GM19397 (cell line): ENCODE data around the gene PAPOLG.

Experiments
- ATAC-seq: cut with Tn5 transposase; IDR thresholded peaks from one replicate; pipeline ENCODE4 v1.9.1; 2021; ENCODE audit warnings: mild to moderate bottlenecking, moderate library complexity; ENCODE audit not compliant: unreplicated experiment

Gene PAPOLG

DNA sequence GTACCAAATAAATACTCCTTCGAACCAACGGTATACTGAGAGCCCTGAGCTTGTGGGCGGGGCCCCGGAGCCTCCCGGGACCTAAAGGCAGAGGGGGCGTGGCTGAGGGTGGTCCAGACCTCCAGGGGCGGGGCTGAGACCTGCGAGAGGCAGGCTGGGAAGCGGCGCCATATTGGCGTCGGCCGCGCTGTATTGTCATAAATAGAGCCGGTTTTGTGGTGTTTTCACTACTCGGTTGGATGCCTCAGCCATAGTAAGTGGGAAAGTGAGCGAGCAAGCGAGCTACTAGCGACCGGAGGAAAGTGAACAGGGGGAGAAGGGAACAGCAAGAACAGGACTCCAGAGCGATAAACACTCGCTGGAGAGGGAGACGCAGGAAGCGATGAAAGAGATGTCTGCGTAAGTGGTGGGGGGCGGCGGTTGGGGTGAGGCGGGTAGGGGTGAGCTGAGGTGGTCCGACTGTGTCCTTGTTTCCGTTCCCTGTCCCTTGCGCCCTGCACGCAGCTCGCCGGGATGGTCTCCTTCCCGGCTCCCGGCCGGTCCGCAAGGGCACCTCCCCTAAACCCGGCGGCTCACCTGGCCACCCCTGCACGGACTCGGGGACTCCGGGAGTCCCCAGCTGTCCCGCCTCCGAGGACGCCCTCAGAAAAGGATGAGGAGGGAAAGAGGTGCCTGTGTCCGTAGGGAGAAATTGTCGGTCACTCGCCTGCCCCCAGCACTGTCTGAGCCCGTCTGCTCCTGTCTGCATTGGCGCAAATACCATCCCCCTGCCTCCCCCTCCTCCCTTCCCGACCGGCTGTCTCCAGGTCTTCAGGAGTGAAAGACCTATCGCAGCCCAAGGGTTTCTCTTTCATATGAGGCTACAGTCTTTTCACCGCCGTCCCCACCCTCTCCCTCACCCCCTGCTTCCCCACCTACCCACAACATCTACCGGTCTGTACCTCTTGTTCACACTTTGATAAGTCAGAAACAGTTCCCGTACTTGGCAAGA, at the start of gene PAPOLG:
Gene PAPOLG, plus strand, starts transcription at position 172 of the 991 bp plus-strand sequence. Its CDS starts 211 bp downstream, at position 383.
- ATAC-seq = peak; percentile 99

DNA sequence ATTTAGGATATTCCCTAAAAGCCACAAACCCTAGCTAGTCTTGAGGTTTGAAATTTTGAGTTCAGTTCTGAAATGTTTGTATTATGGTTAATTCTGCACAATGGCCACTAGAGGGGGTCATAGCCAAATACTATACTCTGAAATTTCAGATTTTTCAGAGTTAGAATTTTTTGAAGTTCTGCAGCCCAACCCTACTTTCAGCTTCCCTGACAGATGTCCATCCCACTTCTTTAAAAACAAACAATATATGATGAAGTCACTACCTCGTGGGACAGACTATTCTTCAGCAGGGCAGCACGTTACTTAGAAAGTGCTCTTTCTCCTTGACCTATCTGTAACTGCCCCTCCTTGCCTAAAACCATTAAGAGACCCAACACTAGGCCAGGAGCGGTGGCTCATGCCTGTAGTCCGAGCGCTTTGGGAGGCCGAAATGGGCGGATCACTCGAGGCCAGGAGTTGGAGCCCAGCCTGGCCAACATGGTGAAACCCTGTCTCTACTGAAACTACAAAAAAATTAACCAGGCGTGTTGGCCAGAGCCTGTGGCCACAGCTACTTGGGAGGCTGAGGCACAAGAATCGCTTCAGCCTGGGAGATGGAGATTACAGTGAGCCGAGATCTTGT, 48.2 kb upstream of the PAPOLG start:
- ATAC-seq = no peak

DNA sequence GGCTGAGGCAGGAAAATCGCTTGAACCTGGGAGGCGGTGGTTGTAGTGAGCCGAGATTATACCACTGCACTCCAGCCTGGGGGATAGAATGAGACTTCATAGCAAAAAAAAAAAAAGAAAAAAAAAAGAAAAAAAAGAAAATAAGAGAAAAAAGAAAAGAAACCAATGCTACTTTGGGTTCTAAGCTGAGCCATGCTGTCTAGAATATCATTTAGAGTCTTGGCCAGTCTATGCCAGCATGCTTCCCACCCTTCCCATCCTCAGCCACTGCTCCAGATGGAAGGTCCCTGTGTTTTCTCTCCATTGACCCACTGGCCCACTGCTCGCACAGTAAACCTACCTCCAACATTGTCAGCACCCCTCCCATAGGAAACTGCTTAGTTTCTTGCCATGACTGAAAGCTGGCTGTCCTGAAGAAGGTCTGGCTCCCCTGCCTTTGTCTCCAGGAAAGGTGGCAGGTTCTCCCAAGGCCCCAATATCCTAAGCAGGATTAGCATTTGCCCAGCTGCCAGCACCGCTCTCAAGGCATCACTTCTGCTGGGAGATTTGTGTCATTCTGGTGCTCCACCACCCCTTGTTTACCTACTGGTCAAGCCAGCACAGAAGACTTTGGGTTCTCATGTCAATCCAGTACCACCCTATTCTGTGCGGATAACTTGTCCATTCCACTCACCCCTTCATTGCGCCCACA, 47.3 kb upstream of the PAPOLG start:
- ATAC-seq = no peak

DNA sequence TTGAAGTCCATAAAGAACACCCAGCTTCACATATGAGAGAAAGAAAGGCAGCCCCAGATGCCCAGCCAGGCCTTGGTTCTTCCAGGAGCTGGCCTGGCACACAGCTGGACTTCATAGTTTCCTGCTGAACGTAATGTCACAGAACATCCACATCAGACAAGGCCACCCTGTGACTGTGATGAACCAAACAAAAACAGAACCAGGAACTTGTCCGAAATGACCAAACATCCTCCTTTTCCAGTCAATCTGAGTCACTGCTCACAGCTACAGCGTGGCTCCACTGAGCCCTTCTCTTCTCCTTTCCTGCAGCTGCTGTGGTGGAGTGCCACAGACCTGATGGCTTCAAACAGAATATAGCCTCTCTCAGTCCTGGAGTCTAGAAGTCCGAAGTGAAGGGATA, 45.4 kb upstream of the PAPOLG start:
- no peak for ATAC-seq

DNA sequence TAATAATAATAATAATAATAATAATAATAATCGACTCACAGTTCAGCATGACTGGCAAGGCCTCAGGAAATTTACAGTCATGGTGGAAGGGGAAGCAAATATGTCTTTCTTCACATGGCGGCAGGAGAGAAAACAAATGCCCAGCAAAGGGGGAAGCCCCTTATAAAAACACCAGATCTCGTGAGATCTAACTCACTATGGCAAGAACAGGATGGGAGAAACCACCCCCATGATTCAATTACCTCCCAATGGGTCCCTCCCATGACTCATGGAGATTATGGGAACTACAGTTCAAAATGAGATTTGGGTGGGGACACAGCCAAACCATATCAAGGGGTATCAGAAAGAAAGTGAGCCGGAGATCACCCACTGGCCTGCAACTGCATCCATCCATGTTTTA, 40.5 kb upstream of the PAPOLG start:
- ATAC-seq = no peak

DNA sequence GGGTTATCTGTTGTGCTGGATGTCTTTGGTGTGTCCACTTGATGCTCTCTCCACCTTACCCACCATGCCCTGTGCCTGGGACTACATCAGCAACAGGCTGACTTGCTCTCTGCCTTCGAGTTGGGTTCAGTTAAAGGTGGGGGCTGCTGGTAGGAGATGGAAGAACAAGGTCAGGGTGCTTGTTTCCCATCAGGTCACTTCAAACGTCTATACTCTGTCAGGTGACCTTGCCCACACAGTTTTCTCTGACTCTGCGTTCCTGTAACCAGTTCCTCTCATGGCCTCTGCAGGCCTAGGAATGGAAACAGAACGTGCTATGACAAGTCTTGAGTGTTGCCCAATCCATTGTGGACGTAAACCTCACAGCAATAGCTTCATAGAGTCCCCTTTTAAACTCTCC, 38.4 kb upstream of the PAPOLG start:
- no peak for ATAC-seq

DNA sequence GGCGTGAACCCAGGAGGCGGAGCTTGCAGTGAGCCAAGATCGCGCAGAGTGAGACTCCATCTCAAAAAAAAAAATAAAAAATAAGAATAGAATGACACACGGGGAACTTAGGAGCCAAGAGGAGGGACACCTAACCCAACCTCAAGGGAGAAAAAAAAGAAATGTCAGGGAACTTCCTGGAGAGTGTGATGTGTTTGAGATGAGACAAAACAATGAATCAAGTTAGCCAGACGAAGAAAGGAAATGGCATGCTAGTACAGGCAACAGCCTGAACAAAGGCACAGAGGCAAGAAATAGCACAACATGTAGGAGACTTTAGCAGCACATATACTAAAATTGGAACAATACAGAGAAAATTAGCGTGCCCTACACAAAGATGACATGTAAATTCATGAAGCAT, 36.7 kb upstream of the PAPOLG start:
- ATAC-seq = no peak

DNA sequence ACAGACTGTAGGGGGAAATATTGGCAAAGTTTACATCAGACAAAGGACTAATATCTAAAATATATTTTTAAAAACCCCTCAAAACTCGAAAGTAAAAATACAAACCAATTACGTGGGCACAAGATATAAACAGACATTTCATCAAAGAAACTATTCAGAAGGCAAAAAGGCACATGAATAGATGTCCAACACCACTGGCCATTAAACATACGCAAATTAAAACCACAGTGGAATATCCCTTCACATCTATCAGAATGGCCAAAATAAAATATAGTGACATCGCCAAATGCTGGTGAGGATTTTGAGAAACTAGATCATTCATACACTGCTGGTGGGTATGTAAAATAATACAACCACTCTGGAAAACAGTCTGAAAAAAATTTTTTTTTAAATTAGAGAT, 30.6 kb upstream of the PAPOLG start:
- no peak for ATAC-seq

DNA sequence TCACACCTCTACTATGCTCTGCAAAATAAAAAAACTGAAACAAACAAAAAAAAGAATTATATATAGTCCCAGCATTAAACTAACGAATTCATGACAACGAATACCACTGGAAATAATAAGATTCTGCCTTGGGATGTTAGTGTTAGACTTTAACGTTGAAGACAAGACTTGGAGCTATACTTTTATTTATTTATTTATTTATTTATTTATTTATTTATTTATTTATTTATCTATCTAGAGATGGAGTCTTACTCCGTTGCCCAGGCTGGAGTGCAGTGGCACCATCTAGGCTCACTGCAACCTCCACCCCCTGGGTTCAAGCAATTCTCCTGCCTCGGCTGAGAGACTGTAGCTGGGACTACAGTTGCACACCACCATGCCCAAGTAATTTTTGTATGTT, 27.2 kb upstream of the PAPOLG start:
- no peak for ATAC-seq

DNA sequence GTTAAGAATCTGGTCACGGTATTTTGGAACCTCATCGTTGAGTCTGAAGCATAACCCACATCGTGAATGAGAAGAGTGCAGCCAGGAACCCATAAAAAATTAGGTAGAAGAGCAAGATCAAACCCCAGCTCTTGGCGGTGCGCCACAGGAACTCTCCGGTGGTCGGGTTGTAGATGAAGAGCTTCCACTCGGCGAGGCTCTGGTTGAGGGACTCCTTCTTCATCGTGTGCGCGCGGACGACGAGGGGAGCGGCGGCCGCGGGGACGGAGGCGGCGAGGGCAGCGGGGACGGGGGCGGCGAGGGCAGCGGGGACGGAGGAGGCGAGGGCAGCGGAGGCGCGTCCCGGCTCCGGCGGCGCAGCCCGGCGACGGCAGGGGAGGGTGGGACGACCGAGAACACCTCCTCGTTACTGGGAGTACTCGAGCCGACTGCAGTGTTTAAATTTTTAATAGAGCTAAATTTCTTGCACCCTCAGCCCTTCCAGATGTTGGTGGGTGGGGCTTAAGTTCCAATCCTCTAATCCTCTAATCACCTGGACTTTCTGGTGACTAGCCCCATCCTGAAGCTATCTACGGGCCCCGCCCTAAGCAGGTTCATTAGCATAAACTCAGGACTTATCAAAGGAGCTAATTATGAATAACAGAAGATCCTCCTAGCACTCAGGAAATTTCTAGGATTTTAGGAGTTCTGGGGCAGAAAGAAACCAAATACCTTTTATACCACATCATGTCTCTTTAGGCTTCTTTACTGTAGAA, 20.4 kb upstream of the PAPOLG start:
- ATAC-seq = no peak

DNA sequence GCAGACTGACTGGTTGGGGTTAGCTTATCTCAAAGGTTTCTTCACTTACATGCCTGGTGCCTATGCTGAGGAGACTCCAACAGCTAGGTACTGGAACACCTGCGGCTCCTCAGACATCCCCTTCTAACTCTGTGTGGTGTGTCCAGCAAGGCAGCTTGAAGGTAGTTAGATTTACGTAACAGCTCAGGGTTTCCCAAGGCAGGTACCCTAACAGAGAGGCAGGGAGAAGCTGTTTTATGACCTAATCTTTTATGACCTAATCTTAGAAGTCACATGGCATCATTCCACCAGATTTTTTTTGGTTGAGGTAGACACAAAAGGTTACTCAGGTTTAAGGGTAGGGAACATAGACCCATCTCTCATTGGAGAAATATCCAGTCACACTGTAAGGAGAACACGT, 17.4 kb upstream of the PAPOLG start:
- ATAC-seq = no peak

DNA sequence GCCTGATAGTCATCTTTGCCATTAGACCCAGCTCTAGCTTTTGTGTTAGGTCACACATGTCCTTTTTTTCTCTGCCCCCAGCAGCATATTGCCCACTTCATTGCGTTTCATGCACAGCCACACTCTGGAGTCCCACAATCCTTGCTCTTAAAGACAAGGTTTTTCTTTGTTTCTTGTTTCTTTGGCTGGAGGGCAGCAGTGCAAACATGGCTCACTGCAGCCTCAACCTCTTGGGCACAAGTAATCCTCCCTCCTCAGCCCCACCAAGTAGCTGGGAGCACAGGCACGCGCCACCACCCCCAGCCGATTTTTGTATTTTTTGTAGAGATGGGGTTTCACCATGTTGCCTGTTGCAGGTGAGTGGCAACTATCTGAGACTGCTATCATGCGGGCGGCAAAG, 16.9 kb upstream of the PAPOLG start:
- no peak for ATAC-seq

DNA sequence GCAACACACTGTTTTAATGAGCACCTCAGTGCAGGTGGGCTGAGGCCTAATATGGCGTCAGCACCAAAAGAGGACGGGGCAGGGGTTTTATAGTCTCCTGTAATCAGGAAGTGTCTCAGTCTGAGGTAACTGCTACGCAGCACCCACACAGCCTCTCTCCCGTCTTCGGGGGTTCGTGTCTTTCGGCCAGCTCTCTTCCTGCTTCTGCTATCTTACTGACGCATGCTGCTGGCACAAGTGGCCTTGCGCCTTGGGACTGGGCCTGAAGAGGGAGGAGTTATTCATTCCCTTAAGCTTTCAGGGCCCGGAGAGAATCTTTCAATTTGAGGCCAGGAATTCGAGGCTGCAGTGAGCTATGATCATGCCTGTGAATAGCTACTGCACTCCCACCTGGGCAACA, 14.5 kb upstream of the PAPOLG start:
- no peak for ATAC-seq

DNA sequence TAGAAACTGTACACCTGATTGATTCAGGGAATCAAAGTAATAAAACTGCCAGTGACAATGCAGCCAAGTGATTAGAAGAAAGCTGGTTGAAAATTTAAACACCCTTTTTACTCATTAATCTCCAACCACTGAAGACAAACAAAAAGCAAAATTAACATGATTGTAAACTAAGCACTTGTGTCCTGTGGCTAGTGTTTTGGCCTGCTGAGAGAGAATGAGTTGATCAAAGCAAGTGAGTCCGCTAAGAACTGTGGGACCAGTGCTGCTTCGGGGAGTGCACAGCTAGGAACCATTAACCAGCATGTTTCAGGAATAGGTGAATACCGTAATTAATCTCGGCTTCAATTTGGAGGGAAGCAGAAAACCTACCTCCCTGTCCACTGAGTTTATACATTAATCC, 13.6 kb upstream of the PAPOLG start:
- ATAC-seq = no peak

DNA sequence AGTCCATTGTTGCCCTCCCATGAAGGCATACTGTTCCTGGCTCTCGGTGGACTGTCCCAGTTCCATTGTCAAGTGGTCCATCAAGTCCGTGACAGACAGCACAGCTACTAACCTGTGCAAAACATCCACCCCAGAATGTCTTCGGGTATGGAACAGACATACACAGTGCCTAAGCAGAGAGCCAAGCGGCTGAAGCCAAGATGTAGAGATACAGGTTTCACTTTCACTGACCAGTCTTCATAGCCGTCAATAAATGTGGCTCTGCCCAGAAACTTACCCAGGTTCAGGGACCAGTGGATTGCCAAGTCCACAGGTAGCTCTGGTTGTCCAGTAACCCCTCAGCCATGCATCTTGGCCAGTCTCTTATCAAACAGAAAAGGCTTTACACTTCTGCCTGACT, 10.7 kb upstream of the PAPOLG start:
- ATAC-seq = no peak

DNA sequence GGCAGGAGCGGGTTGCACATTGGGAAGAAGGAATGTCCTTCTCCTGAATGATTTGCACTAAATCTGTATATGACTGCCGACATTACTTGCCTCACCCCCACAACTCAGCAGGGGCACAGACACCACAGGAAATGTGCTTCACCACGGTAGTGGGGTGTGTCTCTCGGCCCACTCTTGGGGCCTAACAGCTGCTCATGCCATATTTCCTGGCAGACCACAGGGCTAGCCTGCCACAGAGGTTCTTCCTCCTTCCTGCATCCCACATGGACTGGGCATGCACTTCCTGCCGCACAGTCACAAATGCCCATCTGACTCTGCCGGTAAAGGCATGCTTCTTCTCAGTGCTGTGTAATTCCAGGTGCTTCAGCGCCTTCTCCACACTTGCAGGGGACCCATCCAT, 10.3 kb upstream of the PAPOLG start:
- no peak for ATAC-seq

DNA sequence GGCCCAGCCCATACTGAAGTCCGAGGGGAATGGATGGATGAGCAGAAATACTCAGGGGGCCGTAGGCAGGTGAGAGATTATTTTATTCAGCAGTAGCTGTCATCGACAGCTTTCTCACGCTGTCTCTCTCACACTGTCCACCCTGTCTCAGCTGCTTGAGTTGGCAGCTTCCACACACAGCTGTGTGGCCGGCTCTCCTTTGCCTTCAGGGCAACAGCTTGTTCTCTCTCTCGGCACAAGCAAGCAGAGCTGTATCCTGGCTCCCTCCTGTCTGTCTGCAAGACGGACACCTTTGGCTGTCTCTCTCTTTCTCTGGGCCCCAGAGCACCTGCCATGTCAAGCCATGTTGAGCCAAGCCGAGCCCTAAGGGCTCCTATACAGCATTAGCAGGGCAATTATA, 9.8 kb upstream of the PAPOLG start:
- no peak for ATAC-seq

DNA sequence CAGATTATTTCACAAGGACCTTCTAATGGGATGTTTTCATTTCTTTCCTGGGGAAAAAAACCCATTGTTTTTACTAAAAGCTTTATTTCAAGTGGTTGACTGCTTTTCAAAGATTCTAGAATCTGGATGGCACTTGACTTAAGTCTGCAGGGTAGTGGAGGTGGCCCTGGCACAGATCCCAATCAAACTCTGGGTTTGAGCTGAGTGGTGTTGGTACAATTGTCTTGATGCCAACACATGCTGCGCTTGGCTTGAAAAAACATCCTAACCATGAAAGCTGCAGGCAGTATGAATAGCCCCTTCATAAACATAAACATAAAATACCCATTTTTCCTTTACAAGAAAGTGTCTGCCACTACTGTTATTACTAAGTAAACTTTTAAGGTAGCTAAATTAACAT, 3.6 kb downstream of the PAPOLG start:
- no peak for ATAC-seq

DNA sequence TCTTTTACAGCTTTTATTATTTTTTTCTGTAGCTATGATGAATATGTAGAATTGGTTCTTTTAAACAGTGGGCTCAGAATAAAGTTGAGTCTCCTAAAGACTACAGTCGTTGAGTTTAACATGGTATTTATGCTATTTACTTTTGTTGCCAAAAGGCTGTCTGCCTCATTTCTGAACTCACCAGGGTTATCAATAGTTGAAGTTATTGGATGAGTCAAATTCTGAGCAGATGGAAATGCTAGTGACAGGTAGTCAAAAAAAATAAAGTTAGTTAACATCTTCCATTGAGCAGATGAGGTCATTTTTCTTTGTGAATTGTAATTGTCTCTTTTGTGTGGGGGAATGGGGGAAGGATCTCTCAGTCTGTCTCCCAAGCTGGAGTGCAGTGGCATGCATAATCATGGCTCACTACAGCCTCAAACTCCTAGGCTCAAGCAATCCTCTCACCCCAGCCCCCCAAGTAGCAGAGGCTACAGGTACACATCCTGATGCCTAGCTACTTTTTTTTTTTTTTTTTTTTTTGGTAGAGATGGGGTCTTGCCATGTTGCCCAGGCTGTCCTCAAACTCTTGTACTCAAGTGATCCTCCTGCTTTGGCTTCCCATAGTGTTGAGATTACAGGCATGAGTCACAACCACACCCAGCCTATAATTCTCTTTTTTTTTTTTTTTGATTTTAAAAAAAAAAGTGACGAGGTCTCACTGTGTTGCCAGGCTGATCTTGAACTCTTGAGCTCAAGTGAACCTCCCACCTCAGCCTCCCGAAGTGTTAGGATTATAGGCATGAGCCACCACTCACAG, 8.9 kb downstream of the PAPOLG start:
- no peak for ATAC-seq

DNA sequence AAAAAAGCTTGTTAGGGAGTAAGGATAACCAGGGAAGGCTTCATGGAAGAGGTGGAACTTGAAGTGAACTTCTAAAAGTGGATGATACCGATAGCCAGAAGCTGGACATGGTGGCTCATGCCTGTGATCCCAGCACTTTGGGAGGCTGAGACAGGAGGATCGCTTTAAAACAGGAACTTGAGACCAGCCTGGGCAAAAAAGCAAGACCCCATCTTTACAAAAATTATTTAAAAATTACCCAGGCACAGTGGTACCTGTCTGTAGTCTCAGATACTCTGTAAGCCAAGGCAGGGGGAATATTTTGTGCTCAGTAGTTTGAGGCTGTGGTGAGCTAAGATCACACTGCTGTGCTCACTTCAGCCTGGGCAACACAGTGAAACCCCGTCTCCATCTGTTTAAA, 10.2 kb downstream of the PAPOLG start:
- no peak for ATAC-seq
